HepG2 (cell line): ENCODE data around the gene CBFA2T2. TPM values are rescaled to one million over a fixed set of nuclear protein-coding genes. Genes with fewer than 3 reads are reported as not detected.

ENCODE experiments used
- ATAC-seq: fragments of 200-7000 bp; cut with Tn5 transposase; 3 replicates; pipeline ENCODE4 v1.9.1; 2020; ENCODE audit warnings: mild to moderate bottlenecking, moderate library complexity
- BruUV-seq: library from RNA; stranded (reverse); fragments of 400-500 nt; replicated peaks from 2 replicates; lab custom pipeline; 2021; lab: Mats Ljungman, UMichigan
- CTCF ChIA-PET: fragments of 300-600 bp; formaldehyde crosslinking; extraction: SDS; loops from one replicate; lab custom pipeline; 2021; ENCODE audit warnings: low total read pairs, inconsistent platforms, low intra/inter-chr PET ratio; lab: Yijun Ruan, JAX
- POLR2A ChIA-PET: fragments of 350-600 bp; sonication (Branson Sonifier 250); formaldehyde crosslinking; loops from one replicate; lab custom pipeline; 2020; ENCODE audit warnings: antibody characterized with exemption, inconsistent platforms; lab: Yijun Ruan, JAX
- DNase-seq: peaks from one replicate; pipeline ENCODE4 v3.0.0-alpha.2; 2015; ENCODE audit warnings: low spot score
- FAIRE-seq: peaks from 3 replicates; lab custom pipeline; 2011; peaks lifted over from hg19 to GRCh38; lab: Jason Lieb, UNC
- H2AFZ ChIP-seq: one replicate; pipeline ENCODE4 v1.6.1; 2011; ENCODE audit warnings: low read length, inconsistent platforms
- H3K27ac ChIP-seq: fragments of 300-600 bp; 3 replicates; pipeline ENCODE4 v1.8.0; 2011; ENCODE audit warnings: mixed run types, mild to moderate bottlenecking, mixed read lengths, low read length, inconsistent platforms; ENCODE audit not compliant: insufficient read depth; ENCODE audit errors: extremely low read length
- H3K27me3 ChIP-seq, 2 experiments: fragments of 200-600 bp in 1 of 2; 2 replicates in 1 of 2; 3 replicates in 1 of 2; pipeline versions ENCODE4 v1.6.0 to v1.8.0; 2011; ENCODE audit warnings: low read length in 2 of 2, mild to moderate bottlenecking in 2 of 2, moderate library complexity in 2 of 2, inconsistent platforms in 1 of 2; ENCODE audit not compliant: insufficient read depth in 2 of 2, control insufficient read depth in 1 of 2
- H3K36me3 ChIP-seq, 2 experiments: fragments of 200-600 bp in 1 of 2; replicated peaks in 1 of 2; 2 replicates in 1 of 2; 3 replicates in 1 of 2; pipeline versions ENCODE4 v1.5.1 to v1.8.0; 2011; ENCODE audit warnings: low read length in 2 of 2, inconsistent platforms in 1 of 2; ENCODE audit not compliant: insufficient read depth in 2 of 2, control insufficient read depth in 1 of 2
- H3K4me1 ChIP-seq: 2 replicates; pipeline ENCODE4 v1.5.1; 2012; ENCODE audit warnings: low read length, inconsistent platforms; ENCODE audit not compliant: insufficient read depth
- H3K4me2 ChIP-seq: 2 replicates; pipeline ENCODE4 v1.6.0; 2011; ENCODE audit warnings: low read depth, low read length, inconsistent platforms
- H3K4me3 ChIP-seq, 3 experiments: fragments of 200-600 bp in 1 of 3; sonication (generic), shearing (Covaris generic) in 1 of 3; replicated peaks in 1 of 3; 2 replicates each; pipeline ENCODE4 v1.5.1; 2011 to 2016; ENCODE audit warnings: low read length in 3 of 3, inconsistent platforms in 2 of 3, low read depth in 2 of 3, mild to moderate bottlenecking in 2 of 3, control low read depth in 1 of 3, mixed read lengths in 1 of 3; ENCODE audit not compliant: insufficient read depth in 1 of 3
- H3K79me2 ChIP-seq: one replicate; pipeline ENCODE4 v1.6.1; 2011; ENCODE audit warnings: low read length, inconsistent platforms; ENCODE audit not compliant: insufficient read depth
- H3K9ac ChIP-seq: 2 replicates; pipeline ENCODE4 v1.6.0; 2011; ENCODE audit warnings: mild to moderate bottlenecking, low read depth, low read length, inconsistent platforms; ENCODE audit not compliant: insufficient read depth
- H3K9me3 ChIP-seq: 2 replicates; pipeline ENCODE4 v1.5.1; 2012; ENCODE audit warnings: mild to moderate bottlenecking, low read length
- H4K20me1 ChIP-seq: 2 replicates; pipeline ENCODE4 v1.6.0; 2011; ENCODE audit warnings: inconsistent platforms, mild to moderate bottlenecking, low read length, moderate library complexity; ENCODE audit not compliant: insufficient read depth
- ARNTL ChIP-seq: sonication (generic); formaldehyde crosslinking; IDR thresholded peaks from 2 replicates; pipeline ENCODE4 v1.4.0; 2020; ENCODE audit warnings: mild to moderate bottlenecking, missing genetic modification reagents
- HOXD1 ChIP-seq: sonication (generic); formaldehyde crosslinking; IDR thresholded peaks from 2 replicates; pipeline ENCODE4 v1.5.0; 2020; ENCODE audit warnings: missing genetic modification reagents
- MIXL1 ChIP-seq: IDR thresholded peaks from 2 replicates; pipeline ENCODE4 v1.6.1; 2016
- NAIF1 ChIP-seq: sonication (generic); formaldehyde crosslinking; IDR thresholded peaks from 2 replicates; pipeline ENCODE4 v1.5.0; 2020; ENCODE audit warnings: mild to moderate bottlenecking, missing genetic modification reagents, borderline replicate concordance
- POLR2AphosphoS5 ChIP-seq: IDR thresholded peaks from 2 replicates; pipeline ENCODE4 v1.6.1; 2012; ENCODE audit warnings: low read depth, low read length
- TGIF2 ChIP-seq: IDR thresholded peaks from 2 replicates; pipeline ENCODE4 v1.6.1; 2016; ENCODE audit warnings: control low read depth, missing compliant biosample characterization
- ZKSCAN8 ChIP-seq: IDR thresholded peaks from 2 replicates; pipeline ENCODE4 v1.6.1; 2016; ENCODE audit warnings: borderline replicate concordance, missing genetic modification reagents, missing compliant biosample characterization
- ZNF317 ChIP-seq: sonication (generic); formaldehyde crosslinking; IDR thresholded peaks from 2 replicates; pipeline ENCODE4 v1.5.0; 2020; ENCODE audit warnings: mild to moderate bottlenecking, missing genetic modification reagents
- WGBS: methylation state at CpG from one replicate; pipeline ENCODE4 v1.1.6; 2017; ENCODE audit warnings: low lambda C conversion rate; 5-methylcytosine and 5-hydroxymethylcytosine counted together
- in situ Hi-C: cut with HindIII; loops from 2 replicates; pipeline ENCODE4 v1.10.0; 2017; ENCODE audit warnings: low pct_unique_long_range_greater_than_20kb; ENCODE audit not compliant: extremely low pct_ligation_motif_present
- intact Hi-C: fragments of 100-400 bp; cut with micrococcal nuclease; formaldehyde crosslinking; loops from one replicate; pipeline ENCODE4 v1.10.0; 2022; ENCODE audit not compliant: unreplicated experiment
- polyA plus RNA-seq, 8 experiments: library from polyadenylated mRNA; depleted of rRNA in 3 of 8; stranded (reverse) in 7 of 8; unstranded in 1 of 8; fragments of >200 nt; fragmentation: Illumina TruSeq in 4 of 8; extraction: Trizol in 4 of 8; gene quantifications; 2 replicates each; pipeline versions ENCODE4 v1.2.1 to v1.2.3, GENCODE V29; 2011 to 2016; ENCODE audit warnings: low read depth in 4 of 8, missing spikeins in 1 of 8, mixed read lengths in 1 of 8; ENCODE audit not compliant: insufficient read depth in 1 of 8
- total RNA-seq, 5 experiments: library from RNA; depleted of rRNA; stranded (reverse); fragments of >200 nt; fragmentation: Illumina TruSeq; extraction: Trizol; gene quantifications; 2 replicates each; pipeline ENCODE4 v1.2.3, GENCODE V29; 2016; ENCODE audit warnings: low read depth in 1 of 5
- TF ChIP-seq, protein P1 (sequence below): sonication (generic); formaldehyde crosslinking; IDR thresholded peaks from 2 replicates; pipeline ENCODE4 v1.4.0; 2020; ENCODE audit warnings: mild to moderate bottlenecking, low read depth, missing genetic modification reagents

The CBFA2T2 gene
- total and polyA plus RNA-seq, 2 of the 13 experiments (the other 11 are each of a cell fraction or from before 2014, with no cell fraction given) = 6.3 to 21.2 TPM

DNA sequence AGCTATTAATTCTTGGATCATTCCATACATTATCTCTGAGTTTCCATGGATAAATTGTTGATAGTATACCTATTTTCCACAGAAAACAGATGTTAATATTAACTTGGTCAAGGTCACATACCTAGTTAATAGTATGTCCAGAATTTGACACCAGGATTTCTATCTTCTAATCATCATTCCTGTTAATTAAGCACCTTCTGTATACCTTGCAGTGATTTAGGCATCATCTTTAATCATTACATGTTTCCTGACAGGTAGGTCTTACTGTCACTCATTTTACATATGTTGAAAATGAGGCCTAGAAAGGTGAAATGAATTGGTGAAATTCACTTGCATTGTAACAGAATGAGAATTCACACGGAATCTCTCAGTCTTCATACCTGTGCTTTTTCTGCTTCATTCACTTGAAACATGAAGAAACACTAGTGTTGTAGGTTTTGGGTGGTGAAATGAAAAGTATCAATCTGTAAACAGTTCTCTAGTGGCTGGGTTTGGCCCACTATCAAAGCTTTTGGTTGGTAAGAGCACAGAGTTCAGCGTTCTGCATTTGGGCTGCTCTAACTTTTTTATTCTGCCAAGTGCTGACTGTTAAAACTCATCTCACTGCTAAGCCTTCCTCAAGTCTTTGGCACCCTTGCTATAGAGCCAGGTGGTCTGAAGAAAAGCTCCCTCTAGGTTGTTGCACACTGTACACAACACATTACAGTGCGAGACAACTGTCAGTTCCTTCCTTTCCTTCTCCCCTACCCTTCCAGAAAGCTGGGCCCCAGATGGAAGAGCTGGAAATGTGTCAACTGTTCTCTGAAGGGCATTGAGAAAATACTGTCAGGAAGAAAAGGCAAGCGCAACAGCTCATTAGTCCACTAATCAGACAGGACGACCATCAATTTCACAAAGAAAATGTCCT is 114.4 kb downstream of the CBFA2T2 start:
- ChIA-PET POLR2A (interaction anchor here (2.4 kb wide), 1 partner anchor 115 kb away, joined by 7 read pairs; the partner anchor contains the start of gene CBFA2T2), CTCF (no interaction called here)
- intact Hi-C loops = loop anchor here (5.0 kb wide), 1 partner anchor 42 kb away; no protein-coding TSS in a partner anchor
- no TSS peak for BruUV-seq
- no peak overlapping the region for H3K27ac ChIP-seq
- in situ Hi-C loops = no loop called here
- H3K27me3 ChIP-seq = no peaks in the 10 kb centered on the region
- H3K9ac ChIP-seq = no peak overlapping the region
- no peaks in the 10 kb centered on the region for H4K20me1 ChIP-seq
- TF ChIP-seq ZNF317 (no peak), POLR2AphosphoS5 (no peak), ZKSCAN8 (CRISPR knock-in tag) (peak; percentile 98), TGIF2 (CRISPR knock-in tag) (0 out of 2 replicates have a peak, but pooled peaks have one; percentile 37), ARNTL (CRISPR knock-in tag) (0 out of 2 replicates have a peak, but pooled peaks have one; percentile 21), HOXD1 (no peak), MIXL1 (0 out of 2 replicates have a peak, but pooled peaks have one; percentile 5), NAIF1 (0 out of 2 replicates have a peak, but pooled peaks have one; percentile 34)
- TF ChIP-seq, protein P1, sequence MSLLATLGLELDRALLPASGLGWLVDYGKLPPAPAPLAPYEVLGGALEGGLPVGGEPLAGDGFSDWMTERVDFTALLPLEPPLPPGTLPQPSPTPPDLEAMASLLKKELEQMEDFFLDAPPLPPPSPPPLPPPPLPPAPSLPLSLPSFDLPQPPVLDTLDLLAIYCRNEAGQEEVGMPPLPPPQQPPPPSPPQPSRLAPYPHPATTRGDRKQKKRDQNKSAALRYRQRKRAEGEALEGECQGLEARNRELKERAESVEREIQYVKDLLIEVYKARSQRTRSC (CRISPR knock-in tag) = no peak
- TF ChIP-seq, all 625 proteins: peak for 5
- H3K4me3 ChIP-seq = no peak overlapping the region
- DNase-seq (no peak), ATAC-seq (no peak), FAIRE-seq (no peak)
- WGBS = 93% methylated on average over 5 of the region's 5 CpGs
- H3K4me1 ChIP-seq = peaks cover 32% of the 10 kb centered on the region
- H3K4me2 ChIP-seq = no peak overlapping the region
- no peak overlapping the region for H2AFZ ChIP-seq
- no peaks in the 10 kb centered on the region for H3K9me3 ChIP-seq
- H3K79me2 ChIP-seq = no peaks in the 10 kb centered on the region
- H3K36me3 ChIP-seq = peaks cover 11 to 32% of the 10 kb centered on the region in 2 experiments; a peak in 4 of 5 replicates
